IPS DF 4.7 (cell line): ENCODE results near the gene SP100.

Experiments
- DNase-seq: peaks from one replicate; pipeline ENCODE4 v3.0.0-alpha.2; 2013; ENCODE audit warnings: low spot score; ENCODE audit errors: extremely low read depth

The SP100 gene

DNA sequence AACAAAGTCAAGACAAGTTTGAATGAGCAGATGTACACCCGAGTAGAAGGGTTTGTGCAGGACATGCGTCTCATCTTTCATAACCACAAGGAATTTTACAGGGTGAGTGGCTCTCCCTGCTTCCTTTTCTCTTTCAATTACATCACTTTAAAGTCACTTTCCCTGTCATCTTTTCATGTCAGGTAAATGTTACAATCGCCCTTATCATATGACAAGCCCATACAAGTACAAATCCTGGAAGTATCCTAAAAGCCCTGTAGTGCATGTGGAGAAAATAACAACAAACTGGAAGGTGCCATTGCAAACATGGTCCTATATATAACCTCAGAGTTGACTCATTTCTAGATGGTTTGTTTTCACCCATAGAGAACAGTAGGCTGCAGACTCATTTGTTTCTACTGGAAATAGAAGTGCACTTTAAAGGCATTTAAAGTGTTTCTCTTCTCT, 126.0 kb downstream of the SP100 start:
- no peak for DNase-seq

DNA sequence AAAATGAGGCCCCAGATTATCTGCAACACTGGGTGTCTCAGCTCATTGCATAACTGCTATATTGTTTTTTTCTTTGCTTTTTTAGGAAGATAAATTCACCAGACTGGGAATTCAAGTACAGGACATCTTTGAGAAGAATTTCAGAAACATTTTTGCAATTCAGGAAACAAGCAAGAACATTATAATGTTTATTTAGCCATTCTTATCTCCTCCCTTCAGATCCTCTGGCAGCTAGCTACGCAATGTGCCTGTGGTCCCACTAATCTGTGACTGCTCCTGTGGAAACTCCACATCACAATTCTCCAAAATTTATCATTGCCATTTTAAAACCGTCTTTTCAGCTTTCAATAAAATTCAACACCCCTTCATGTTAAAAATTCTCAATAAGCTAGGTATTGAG, 126.8 kb downstream of the SP100 start:
- no peak for DNase-seq

DNA sequence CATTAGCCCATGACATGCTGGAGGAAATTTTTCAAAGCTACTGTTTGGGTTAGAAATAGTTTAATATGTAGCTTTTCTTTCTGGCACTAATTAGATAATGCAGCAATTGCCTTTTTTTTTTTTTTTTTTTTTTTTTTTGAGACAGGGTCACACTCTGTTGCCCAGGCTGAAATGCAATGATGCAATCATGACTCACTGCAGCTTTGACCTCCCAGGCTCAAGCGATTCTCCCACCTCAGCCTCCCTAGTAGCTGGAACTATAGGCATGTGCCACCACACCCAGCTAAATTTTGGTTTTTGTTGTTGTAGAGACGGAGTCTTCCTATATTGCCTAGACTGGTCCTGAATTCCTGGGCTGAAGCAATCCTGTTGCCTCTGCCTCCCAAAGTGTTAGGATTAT, 136.2 kb downstream of the SP100 start:
- DNase-seq: no peak

DNA sequence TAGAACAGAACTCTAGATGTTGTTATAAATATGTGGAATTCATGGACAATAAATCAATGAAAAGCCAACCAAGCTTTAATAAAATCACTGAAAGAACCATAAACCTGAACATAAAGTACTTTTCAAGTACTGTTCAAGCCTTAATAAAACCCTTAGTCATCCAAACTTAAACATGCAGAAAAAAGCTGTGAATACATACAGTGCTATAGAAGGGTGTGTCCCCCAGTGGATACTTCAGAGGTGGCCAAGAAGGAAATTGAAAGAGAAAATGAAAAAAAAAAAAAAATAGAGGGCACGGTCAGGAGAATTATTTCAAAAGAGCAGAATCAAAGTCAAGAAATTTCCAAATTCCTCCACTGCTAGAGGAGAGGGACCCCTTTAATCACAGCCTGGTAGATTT, 141.1 kb downstream of the SP100 start:
- no peak for DNase-seq

DNA sequence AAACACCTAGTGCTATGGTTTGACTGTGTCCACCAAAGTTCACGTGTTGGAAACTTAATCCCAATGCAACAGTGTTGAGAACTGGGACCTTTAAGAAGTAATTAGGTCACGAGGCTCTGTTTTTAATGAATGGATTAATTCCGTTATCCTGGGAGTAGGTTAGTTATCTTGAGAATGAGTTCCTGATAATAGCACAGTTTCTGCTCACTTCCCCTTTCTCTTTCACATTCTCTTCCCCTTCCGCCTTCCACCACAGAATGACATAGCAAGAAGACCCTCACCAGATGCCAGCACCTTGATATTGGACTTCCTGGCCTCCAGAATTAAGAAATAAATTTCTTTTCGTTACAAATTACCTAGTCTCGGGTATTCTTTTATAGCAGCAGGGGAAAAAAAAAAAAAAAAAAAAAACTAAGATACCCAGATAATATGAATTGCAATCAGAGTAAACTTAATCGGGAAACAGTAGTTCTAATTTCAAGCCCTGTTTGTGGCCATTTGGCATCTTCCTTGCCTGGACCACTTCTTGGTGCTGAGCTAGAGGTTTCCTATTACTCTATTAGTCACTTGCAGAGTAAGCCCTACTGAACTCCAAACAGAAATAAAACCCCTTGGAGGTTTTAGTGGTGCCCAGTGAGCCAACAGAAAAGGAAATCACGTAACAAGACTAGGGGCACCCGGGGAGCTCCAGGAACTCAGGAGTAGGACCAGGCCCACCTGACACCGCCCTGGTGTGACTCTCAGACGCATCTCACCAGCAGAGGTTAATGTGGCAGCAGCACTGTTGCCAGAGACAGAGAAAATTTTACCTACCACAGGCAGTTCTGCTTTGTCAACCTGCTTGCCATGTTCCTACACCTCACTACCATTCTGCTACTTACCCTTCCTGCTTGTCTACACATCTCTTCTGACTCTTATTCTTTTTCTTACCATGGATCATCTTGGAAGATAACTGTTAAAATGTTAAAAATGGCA, 149.1 kb downstream of the SP100 start:
- no peak for DNase-seq

DNA sequence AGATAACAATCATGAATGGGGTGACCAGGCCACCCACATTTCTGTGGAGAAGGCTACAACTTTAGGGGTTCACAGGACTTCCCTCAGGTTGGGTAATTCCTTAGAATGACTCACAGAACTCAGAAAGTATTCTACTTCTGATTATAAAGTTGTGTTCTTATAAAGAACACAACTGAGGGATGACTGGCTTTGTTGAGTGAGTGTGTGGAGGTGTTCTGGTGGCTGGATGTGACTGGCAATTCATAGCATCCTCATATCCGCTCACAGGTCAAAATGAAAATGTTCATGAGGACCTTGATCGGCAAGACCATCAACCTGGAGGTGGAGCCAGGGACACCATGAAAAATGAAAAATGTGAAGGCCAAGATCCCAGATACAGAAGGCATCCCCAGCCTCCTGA, 153.3 kb downstream of the SP100 start:
- DNase-seq: no peak

DNA sequence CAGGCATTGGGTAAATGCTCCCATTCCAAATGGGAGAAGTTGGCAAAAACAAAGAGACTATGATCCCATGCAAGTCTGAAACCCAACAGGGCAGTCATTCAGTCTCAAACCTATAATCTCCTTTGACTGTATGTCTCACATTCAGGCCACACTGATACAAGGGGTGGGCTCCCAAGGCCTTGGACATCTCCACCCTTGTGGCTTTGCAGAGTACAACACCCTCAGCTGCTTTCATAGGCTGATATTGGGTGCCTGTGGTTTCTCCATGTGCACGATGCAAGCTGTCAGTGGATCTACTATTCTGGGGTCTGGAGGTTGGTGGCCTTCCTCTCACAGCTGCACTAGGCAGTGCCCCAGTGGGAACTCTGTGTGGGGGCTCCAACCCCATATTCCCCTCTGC, 155.0 kb downstream of the SP100 start:
- DNase-seq: no peak

DNA sequence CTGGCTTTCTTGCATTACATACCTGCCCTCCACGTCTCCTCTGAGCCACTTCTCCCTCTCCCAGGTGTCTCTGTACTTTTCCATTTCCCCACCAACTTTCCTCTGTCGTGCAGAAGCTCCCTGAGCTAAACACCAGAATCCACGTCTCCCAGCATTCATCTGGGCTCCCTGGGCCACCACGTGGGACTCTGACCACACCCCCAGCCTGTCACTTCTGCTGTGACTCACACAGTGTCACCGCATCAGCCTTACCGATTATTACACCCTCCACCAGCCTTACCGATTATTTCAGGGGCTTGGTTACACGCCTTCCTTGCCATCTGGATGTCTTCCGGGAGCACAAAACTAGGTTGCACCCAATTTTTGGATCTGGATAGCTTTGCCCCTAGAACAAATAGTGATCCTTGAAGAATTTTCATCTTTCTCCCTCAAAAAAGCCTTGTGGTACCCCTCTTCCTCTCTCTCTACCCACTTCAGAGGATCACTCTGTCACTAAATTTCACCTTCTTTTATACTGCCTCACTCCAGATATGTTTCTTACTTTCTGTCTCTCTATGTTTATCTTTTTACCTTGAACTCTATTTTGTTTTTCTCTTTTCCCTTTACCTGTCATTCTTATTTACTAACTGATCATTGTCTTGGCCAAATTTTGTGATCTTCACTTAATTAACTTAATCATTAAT, 159.8 kb downstream of the SP100 start:
- DNase-seq: no peak

DNA sequence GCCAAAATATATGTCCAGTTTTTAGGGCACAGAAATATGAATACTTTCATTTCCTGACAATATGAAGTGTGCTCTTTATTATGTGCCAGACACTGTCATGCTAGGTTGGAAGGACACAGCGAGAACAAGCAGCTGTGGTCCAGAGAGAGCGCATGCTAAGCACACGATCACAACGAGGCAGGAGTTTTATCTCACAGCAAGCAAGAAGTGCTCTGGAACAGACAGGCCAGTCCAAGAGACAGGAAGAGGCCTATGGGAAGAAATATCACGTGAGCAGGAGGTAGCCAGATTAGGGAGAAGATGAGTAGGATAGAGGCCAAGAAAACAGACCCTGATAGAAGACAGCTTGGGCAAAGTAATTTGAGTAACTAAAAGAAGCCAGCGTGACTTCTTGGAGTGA, 161.1 kb downstream of the SP100 start:
- DNase-seq: no peak

DNA sequence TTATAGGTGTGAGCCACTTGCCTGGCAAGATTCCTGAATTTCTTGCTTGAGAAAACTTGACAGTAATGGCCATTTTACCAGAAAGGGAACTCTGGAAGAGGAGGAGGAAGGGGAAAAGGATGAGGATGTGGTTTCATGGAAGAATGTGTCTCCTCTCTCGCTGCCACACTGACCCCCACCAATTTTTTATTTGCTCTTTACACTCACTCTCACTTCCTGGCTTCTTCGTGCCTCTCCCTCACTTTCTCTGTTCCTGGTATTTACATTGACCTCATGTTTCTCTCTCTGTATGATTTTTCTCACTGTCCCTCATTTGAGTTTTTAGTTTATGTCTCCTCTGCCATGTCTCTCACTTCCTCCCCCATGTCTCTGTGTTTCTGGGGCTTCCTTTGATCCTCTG, 162.1 kb downstream of the SP100 start:
- no peak for DNase-seq

DNA sequence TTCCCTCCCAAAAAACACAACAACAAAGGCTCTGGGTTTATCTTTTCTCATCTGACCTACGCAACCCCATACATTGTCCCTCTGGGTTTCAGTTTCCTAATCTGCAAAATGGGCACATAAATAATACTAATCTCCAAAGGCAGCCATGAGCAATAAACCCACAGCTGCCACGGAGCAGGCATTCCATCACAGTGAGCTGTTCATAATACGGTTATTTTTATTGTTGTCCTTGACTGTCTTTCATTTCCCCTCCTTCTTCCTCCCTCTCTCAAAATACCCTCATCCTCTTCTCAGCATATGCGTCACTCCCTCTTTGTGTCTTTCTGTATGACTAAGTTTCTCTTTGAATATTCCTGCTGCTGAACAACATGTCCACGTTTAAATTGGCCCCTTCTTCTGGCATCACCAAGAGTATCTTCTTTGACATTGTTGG, 166.9 kb downstream of the SP100 start:
- DNase-seq: no peak

DNA sequence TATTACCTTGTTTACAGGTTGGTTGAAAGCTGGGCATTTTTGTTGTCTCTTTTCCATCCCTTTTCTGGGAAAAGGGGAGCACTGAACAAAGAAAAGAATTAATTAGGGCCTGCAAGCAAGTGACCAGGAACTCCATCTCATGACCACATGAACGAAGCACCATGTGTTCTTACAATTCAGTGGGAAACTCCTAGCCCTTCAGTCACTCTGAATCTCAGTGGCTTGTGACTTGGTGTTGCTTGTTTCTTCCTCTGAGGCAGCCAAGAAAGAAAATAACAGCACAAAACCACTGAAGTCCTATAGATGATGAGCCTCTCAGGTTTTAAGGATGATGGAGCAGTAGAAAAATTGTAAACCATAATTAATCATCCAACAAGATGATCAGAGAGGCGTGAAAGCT, 167.6 kb downstream of the SP100 start:
- DNase-seq: no peak

DNA sequence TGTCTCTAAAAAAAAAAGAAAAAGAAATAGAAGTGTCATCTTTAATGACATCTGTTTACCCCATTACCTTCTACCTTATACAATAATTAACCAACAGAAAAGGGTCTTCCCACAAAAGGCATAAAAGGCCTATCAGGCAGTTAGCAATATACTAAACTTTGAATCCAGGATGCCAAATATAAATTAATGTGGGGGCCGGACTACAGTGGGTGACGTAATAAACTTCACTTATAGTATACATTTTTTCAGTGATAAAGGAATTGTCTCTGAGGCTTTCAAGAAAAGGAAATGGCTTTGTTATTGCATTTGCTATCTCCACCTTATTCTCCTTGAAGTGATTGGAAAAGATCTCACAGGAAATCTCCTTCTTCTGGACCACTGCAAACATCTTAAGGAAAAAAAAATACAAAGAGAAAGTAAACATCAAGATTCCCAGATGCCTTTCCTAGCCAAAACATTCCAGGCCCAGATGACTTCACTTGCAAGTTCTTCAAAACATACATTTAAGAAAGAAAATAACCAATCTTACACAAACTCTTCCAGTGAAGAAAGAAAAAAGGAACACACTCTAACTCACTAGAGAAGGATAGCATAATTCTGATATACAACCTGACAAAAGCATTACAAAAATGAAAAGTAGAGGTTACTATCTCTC, 170.5 kb downstream of the SP100 start:
- DNase-seq: no peak

DNA sequence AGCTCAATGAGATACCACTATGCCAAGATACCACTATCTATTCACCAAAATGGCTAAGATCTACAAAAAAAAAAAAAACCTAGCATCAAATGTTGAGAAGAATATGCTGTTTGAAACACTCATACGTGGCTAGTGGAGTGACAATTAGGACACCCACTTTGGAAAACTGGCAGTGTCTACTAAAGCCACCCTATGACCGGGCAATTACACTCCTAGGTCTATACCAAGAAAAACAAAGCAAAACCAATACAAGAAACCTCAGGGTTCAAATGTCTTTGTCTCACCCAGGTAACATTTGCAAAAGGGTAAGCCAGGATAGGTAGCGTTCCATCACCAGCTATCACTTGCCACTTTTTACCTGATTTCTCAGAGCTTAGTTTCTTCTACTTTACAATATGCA, 173.0 kb downstream of the SP100 start:
- no peak for DNase-seq

DNA sequence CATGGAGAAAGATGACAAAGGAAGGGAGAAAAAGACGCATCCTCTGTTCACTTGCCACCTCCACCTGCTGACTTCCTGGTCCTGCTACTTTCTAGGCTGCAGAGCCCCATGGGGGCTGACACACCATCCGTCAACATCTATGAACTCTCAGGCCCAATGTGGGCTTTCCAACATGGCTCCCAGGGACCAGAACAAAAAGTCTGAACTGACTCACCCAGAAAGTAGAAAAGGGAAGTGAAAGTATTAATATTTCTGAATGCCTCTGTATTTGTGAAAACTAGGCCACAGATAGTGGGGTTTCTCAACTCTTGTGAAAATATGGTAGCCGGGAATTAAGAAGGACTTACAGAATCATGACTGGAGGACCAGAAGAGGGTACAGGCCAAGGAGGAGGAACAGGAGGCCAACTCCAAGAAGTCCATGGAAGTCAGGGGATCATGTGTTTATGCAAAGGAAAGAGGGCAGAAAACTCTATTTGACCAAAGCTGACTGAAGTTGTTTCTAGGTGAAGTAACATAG, 173.6 kb downstream of the SP100 start:
- DNase-seq: no peak

DNA sequence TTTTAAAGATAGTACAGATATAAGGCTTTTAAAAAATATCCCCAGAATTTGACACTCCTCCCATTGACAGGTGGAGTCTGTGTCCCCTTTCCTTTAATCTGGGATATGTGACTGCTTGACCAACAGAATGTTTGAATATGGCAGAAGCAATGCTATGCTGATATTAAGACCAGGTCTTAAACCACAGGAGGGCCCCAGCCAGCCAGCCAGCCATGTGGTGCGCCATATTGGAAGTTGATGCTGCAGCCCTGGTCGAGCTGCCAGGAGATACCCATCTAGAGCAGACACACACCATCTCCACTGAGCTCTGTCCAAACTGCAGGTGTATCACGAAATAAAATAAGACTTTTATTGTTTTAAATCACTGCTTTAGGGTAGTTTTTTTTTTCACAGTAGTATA, 174.3 kb downstream of the SP100 start:
- no peak for DNase-seq

DNA sequence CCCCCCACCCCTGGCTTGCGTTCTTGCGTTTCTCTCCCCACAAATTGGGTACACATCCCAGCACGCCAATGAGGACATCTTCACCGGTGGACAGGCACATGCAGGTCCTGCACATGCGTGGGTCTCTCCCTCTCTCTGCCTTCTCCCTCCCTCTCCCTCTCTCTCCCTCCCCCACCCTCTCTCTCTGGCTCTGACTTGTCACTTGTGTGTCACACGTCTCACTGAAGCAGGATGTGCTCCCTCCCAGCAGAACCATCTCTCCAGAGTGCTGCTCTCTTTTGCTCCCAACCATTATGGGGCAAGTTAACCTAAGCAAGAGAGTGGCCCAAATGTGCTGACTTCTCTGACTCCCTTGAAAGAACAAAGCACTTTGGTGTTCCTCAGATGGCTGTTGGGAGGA, 175.8 kb downstream of the SP100 start:
- no peak for DNase-seq

DNA sequence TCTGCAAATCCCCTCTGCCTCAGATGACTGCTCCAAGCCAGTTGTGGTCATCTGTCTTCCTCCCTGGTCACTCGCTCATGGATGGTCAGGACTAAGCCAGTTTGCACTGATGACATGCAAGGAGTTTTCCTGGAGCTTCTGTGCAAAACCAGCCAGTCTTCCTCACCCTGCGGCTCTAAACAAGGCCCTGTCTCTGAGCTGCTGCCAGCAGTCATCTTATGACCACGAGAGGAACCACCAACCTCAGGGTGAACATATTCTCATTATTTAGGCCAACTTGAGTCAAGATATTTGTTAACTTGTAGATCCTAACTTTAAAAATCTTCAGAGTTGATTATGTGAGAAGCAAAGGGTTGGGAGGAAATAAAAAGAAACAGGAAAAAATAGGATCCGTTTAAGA, 176.8 kb downstream of the SP100 start:
- no peak for DNase-seq
